HUES6 (cell line): ENCODE data around the gene OR1E2.
"Not testable (repeated sequence)": the region's sequence is repeated elsewhere in the genome, so short reads cannot be mapped to it uniquely, and the experiment has no call there.

Source experiments
- H3K27ac ChIP-seq: 2 replicates; pipeline ENCODE4 v1.7.0; 2013; ENCODE audit warnings: low read depth, mild to moderate bottlenecking, low read length, inconsistent platforms
- H3K27me3 ChIP-seq: 2 replicates; pipeline ENCODE4 v1.6.1; 2013; ENCODE audit warnings: low read length; ENCODE audit not compliant: control insufficient read depth, insufficient read depth
- H3K36me3 ChIP-seq: 2 replicates; pipeline ENCODE4 v1.6.1; 2013; ENCODE audit warnings: low read length; ENCODE audit not compliant: control insufficient read depth, insufficient read depth
- H3K4me1 ChIP-seq: 2 replicates; pipeline ENCODE4 v1.6.1; 2013; ENCODE audit warnings: low read length; ENCODE audit not compliant: control insufficient read depth, insufficient read depth
- H3K4me3 ChIP-seq: 2 replicates; pipeline ENCODE4 v1.5.1; 2013; ENCODE audit warnings: low read depth, low read length
- H3K9ac ChIP-seq: one replicate; pipeline ENCODE4 v1.6.1; 2013; ENCODE audit warnings: mild to moderate bottlenecking, low read length
- H3K9me3 ChIP-seq: 2 replicates; pipeline ENCODE4 v1.6.1; 2013; ENCODE audit warnings: low read depth, low read length; ENCODE audit not compliant: control insufficient read depth, insufficient read depth

OR1E2 gene

GRCh38 chr17:3447625-3448024 lies 14.0 kb upstream of the OR1E2 start:
- no peak overlapping the region for H3K27ac ChIP-seq
- H3K4me3 ChIP-seq: no peak overlapping the region
- no peak overlapping the region for H3K9ac ChIP-seq
- H3K36me3 ChIP-seq: no peaks in the 10 kb centered on the region
- H3K27me3 ChIP-seq: no peaks in the 10 kb centered on the region
- no peaks in the 10 kb centered on the region; the same call in 1 of the 2 replicates for H3K9me3 ChIP-seq
- H3K4me1 ChIP-seq: no peaks in the 10 kb centered on the region

GRCh38 chr17:3440451-3440850 lies 6.8 kb upstream of the OR1E2 start:
- no peak overlapping the region for H3K27ac ChIP-seq
- H3K27me3 ChIP-seq: no peaks in the 10 kb centered on the region
- no peak overlapping the region for H3K9ac ChIP-seq

DNA sequence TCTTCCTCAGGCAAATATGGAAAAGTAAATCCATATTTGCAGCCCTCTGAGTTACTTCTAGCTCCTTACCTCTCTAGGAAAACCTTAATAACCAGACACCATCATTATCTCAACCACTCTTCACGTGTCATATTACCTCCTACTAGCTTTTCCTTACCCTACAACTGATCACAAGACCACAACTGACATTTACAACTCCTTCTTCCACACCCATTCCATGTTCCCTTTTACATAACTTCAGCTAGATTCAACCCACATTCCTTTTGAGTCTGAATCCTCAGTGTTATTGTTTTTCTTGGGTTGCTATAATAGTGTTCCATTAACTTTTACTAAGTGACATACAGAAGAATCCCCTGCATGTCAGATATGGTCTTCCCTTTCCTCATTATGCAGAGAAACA lies 4.7 kb upstream of the OR1E2 start:
- H3K4me1 ChIP-seq: no peaks in the 10 kb centered on the region; the same call in 1 of the 2 replicates
- H3K4me3 ChIP-seq: no peak overlapping the region
- no peaks in the 10 kb centered on the region for H3K27me3 ChIP-seq
- no peaks in the 10 kb centered on the region for H3K36me3 ChIP-seq
- no peaks in the 10 kb centered on the region for H3K9me3 ChIP-seq
- no peak overlapping the region for H3K27ac ChIP-seq
- no peak overlapping the region for H3K9ac ChIP-seq

More at GRCh38 chr17:3440451-3440850, 6.8 kb upstream of the OR1E2 start:
- H3K9me3 ChIP-seq: no peaks in the 10 kb centered on the region
- H3K4me1 ChIP-seq: no peaks in the 10 kb centered on the region; the same call in 1 of the 2 replicates
- no peak overlapping the region for H3K4me3 ChIP-seq
- no peaks in the 10 kb centered on the region for H3K36me3 ChIP-seq

DNA sequence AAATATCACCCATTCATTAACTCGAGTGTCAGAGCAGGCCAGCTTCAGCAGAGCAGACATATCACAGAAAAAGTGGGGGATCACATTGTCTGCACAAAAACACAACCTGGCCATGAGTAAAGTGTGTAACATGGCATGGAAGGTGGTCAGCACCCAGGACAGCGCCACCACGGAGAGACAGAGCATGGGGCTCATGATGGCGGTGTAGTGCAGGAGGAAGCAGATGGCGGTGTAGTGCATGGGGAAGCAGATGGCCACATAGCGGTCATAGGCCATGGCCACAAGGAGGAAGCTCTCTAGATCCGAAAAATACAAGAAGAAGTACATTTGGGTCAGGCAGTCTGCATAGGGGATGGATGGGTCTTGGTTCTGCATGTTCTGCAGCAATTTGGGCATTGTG lies 426 bp downstream of the OR1E2 start:
- not testable (repeated sequence) for H3K4me1 ChIP-seq, H3K27me3 ChIP-seq, H3K27ac ChIP-seq, H3K36me3 ChIP-seq, H3K9ac ChIP-seq, H3K9me3 ChIP-seq, H3K4me3 ChIP-seq

- no peaks in the 10 kb centered on the region for H3K9me3 ChIP-seq
- H3K9ac ChIP-seq: no peak overlapping the region
- 0 out of 2 replicates have a peak, but pooled peaks cover 4% of the 10 kb centered on the region for H3K27me3 ChIP-seq
- no peak overlapping the region for H3K4me3 ChIP-seq
- H3K36me3 ChIP-seq: no peaks in the 10 kb centered on the region
- H3K4me1 ChIP-seq: no peaks in the 10 kb centered on the region
- H3K27ac ChIP-seq: no peak overlapping the region
Observed at GRCh38 chr17:3418222-3418621, 15.4 kb downstream of the OR1E2 start.

- Histone ChIP-seq H3K27me3 (no peaks in the 10 kb centered on the region), H3K27ac (no peak overlapping the region), H3K9me3 (no peaks in the 10 kb centered on the region), H3K4me1 (no peaks in the 10 kb centered on the region), H3K36me3 (no peaks in the 10 kb centered on the region), H3K4me3 (no peak overlapping the region), H3K9ac (no peak overlapping the region)
Observed at GRCh38 chr17:3415610-3416009, 18.0 kb downstream of the OR1E2 start.

DNA sequence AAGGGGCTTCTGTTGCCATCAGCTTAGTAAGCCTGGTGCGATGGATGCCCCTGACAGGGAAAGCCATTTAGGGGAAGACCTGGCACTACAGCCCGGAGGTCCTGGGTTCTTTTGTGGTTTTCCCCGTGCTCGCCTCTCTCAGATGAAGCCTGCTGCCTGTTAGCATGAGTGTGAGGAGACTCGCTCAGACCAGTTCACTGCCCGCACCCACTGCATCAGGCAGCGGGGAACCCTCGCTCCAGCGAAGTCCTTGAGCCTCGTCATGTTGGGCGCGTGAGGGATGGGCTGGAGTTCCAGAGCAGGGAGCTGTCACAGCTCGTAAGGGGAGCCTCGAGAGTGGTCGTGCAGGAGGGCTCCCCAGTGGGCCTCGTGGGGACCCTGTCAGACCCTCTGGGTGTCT lies 21.4 kb downstream of the OR1E2 start:
- not testable (repeated sequence) for H3K9ac ChIP-seq, H3K36me3 ChIP-seq, H3K9me3 ChIP-seq, H3K4me3 ChIP-seq, H3K4me1 ChIP-seq, H3K27ac ChIP-seq, H3K27me3 ChIP-seq

DNA sequence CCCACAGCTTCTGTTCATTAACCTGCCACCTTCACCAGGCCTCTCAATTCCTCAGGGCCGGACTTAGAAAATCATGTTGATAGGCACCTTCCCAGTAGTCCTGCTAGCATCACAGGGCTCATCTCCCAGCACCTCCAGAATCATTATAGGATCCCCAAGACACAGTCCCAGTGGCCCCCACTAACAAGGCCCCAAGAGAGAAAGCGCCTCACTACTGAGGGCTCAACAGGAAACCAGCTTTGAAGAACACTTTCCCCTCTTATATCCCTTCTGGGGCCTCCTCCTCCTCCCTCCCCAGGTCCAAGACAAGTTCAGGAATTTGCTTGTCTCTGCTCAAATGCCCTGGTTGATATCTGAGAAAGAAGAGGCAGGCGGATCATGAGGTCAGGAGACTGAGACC lies 22.6 kb downstream of the OR1E2 start, which contains the start of gene OR3A3:
TSS of gene OR3A3 (plus strand) at position 301 of the 400 bp plus-strand sequence.
- H3K36me3 ChIP-seq: no peaks in the 10 kb centered on the region
- H3K27me3 ChIP-seq: no peaks in the 10 kb centered on the region
- H3K4me1 ChIP-seq: no peaks in the 10 kb centered on the region
- H3K4me3 ChIP-seq: no peak within 1 kb of the TSS
- peaks cover 10% of the 10 kb centered on the region for H3K9me3 ChIP-seq
- no peak within 1 kb of the TSS for H3K9ac ChIP-seq
- H3K27ac ChIP-seq: no peak within 1 kb of the TSS

- not testable (repeated sequence) for H3K36me3 ChIP-seq, H3K4me3 ChIP-seq, H3K9me3 ChIP-seq, H3K9ac ChIP-seq, H3K27ac ChIP-seq, H3K4me1 ChIP-seq
- H3K27me3 ChIP-seq: peaks cover 12% of the 10 kb centered on the region
Observed at GRCh38 chr17:3403856-3404255, 29.8 kb downstream of the OR1E2 start.

GRCh38 chr17:3401786-3402185 lies 31.9 kb downstream of the OR1E2 start:
- H3K4me3 ChIP-seq: no peak overlapping the region

DNA sequence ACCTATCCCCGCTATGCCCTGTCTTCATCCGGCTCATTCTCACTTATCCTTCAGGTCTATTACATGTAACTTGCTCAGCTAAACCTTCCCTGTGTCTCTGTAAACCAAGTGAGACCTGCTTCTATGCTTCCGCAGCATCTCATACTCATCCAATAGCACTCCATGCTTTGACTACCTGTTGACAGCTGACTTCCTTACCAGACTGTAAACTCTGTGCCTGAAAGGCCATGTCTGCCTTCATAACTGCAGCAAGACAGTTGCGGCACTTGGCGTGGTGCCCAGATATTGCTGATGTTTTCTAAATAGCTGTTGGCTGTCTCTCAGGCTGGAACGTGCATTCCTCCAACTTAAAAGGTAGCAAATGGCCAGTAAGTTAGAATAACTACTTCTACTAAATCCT lies 33.6 kb downstream of the OR1E2 start:
- H3K4me1 ChIP-seq: no peaks in the 10 kb centered on the region
- no peak overlapping the region for H3K9ac ChIP-seq
- H3K4me3 ChIP-seq: no peak overlapping the region
- no peak overlapping the region for H3K27ac ChIP-seq
- no peaks in the 10 kb centered on the region for H3K9me3 ChIP-seq
- peaks cover 12% of the 10 kb centered on the region for H3K27me3 ChIP-seq
- no peaks in the 10 kb centered on the region for H3K36me3 ChIP-seq

More at GRCh38 chr17:3401786-3402185, 31.9 kb downstream of the OR1E2 start:
- Histone ChIP-seq H3K9ac (no peak overlapping the region), H3K27me3 (peaks cover 12% of the 10 kb centered on the region), H3K9me3 (0 out of 2 replicates have a peak, but pooled peaks cover 2% of the 10 kb centered on the region), H3K36me3 (no peaks in the 10 kb centered on the region), H3K4me1 (no peaks in the 10 kb centered on the region), H3K27ac (no peak overlapping the region)

DNA sequence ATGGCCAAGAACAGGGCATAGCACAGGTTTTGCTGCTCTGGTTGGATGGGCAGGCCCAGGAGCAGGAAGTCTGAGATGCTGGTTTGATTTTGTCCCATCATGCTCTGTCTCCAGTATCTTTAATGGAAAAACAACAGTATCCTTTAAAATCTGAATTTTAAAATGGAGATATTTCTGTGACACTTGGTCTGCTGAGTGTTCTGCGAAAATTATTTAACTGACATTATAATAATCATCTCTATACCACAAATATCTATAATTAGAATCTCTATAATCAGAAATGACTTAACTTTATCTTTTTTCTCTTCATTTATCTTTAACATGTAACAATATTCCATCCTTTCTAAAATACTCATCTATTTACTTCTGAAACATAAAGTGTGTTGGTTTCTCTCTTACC lies 35.3 kb downstream of the OR1E2 start, which contains the start of gene OR1E1:
TSS of gene OR1E1 (minus strand) at position 101 of the 400 bp plus-strand sequence. CDS start at position 101, 0 bp downstream.
- no peaks in the 10 kb centered on the region for H3K36me3 ChIP-seq
- no peak within 1 kb of the TSS for H3K9ac ChIP-seq
- H3K4me3 ChIP-seq: no peak within 1 kb of the TSS
- H3K9me3 ChIP-seq: no peaks in the 10 kb centered on the region
- H3K27me3 ChIP-seq: peaks cover 12% of the 10 kb centered on the region
- H3K27ac ChIP-seq: no peak within 1 kb of the TSS
- no peaks in the 10 kb centered on the region for H3K4me1 ChIP-seq
